Measurements from ENCODE around the gene DHRS1.
A peak's percentile ranks its signal among the peaks of the same experiment; 100 is the strongest.

The DHRS1 gene

GRCh38 chr14:24299255-24300191 lies at the start of gene DHRS1, which contains the start of gene NOP9:
TSS of gene DHRS1 (minus strand) at chr14:24299780. CDS start at chr14:24299106, 674 bp downstream.
TSS of gene NOP9 (plus strand) at chr14:24299850. CDS start at chr14:24299955, 105 bp downstream.
- H3K4me3 ChIP-seq (ENCODE audit: low read depth, low read length): peak within 1 kb of the TSS; percentile 98
- DNase-seq (ENCODE audit: low read depth): peak; percentile 73
- in situ Hi-C loops (cut with HindIII; ENCODE audit: low sequenced_read_pairs): no loop called here
- TF ChIP-seq, protein P1, sequence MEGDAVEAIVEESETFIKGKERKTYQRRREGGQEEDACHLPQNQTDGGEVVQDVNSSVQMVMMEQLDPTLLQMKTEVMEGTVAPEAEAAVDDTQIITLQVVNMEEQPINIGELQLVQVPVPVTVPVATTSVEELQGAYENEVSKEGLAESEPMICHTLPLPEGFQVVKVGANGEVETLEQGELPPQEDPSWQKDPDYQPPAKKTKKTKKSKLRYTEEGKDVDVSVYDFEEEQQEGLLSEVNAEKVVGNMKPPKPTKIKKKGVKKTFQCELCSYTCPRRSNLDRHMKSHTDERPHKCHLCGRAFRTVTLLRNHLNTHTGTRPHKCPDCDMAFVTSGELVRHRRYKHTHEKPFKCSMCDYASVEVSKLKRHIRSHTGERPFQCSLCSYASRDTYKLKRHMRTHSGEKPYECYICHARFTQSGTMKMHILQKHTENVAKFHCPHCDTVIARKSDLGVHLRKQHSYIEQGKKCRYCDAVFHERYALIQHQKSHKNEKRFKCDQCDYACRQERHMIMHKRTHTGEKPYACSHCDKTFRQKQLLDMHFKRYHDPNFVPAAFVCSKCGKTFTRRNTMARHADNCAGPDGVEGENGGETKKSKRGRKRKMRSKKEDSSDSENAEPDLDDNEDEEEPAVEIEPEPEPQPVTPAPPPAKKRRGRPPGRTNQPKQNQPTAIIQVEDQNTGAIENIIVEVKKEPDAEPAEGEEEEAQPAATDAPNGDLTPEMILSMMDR (IDR thresholded peaks at IDR 0.05; ENCODE audit: low read depth, low read length, missing control alignments): no peak

DNA sequence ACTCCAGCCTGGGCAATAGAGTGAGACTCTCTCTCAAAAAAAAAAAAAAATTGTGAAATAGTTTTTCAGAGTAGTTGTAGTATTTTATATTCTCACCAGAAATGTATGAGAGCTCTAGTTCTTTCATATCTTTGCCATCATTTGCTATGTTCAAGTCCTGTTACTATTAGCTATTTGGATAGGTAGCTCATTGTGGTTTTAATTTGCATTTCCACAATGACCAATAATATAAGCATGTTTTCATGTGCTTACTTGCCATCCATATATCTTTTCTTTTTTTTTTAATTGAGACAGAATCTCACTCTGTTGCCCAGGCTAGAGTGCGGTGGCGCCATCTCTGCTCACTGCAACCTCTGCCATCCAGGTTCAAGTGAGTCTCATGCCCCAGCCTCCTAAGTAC lies 48.6 kb upstream of the DHRS1 start:
- no peak for DNase-seq (ENCODE audit: low read depth)
- in situ Hi-C loops (cut with HindIII; ENCODE audit: low sequenced_read_pairs): no loop called here
- H3K4me3 ChIP-seq (ENCODE audit: low read depth, low read length): no peak overlapping the region
- TF ChIP-seq, protein P1 (IDR thresholded peaks at IDR 0.05; ENCODE audit: low read depth, low read length, missing control alignments): no peak

- TF ChIP-seq, protein P1 (IDR thresholded peaks at IDR 0.05; ENCODE audit: low read depth, low read length, missing control alignments): no peak
- no peak overlapping the region for H3K4me3 ChIP-seq (ENCODE audit: low read depth, low read length)
- in situ Hi-C loops (cut with HindIII; ENCODE audit: low sequenced_read_pairs): no loop called here
- no peak for DNase-seq (ENCODE audit: low read depth)
These were observed 47.6 kb upstream of the DHRS1 start for GRCh38 chr14:24347134-24347533.

DNA sequence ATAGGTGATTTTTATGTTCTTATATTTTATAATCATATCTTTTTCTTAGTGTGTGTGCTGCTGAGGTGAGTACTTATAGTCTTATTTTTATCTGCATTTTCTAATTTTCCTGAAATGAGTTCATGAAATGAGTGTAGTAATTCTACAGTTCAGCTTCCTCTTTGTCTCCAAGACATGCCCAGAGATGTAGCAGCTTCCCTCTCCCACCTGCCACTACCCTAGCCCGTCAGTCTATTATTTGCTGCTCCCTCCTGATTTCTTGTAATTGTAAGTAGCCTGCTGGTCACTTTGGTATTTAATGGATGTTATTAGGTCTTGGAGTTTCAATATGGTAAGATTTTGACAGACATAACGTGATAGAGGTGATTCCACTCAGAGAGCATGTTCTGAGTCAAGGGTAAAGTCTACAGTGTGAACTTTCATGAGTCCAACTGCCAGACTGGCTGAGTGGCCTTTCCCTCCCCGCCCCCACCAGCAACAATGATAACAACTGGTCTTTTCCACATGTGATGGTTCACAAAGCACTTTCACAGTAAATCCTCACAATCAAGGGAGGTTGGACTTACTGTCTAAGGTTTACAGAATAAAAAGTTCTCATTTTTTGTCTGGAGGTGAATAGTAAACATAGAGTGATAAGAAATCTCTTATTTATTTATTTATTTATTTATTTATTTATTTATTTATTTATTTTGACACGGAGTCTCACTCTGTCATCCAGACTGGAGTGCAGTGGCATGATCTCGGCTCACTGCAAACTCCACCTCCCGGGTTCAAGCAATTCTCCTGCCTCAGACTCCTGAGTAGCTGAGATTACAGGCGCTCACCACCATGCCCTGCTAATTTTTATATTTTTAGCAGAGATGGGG lies 44.4 kb upstream of the DHRS1 start:
- no peak overlapping the region for H3K4me3 ChIP-seq (ENCODE audit: low read depth, low read length)
- no peak for DNase-seq (ENCODE audit: low read depth)
- in situ Hi-C loops (cut with HindIII; ENCODE audit: low sequenced_read_pairs): no loop called here
- TF ChIP-seq, protein P1 (IDR thresholded peaks at IDR 0.05; ENCODE audit: low read depth, low read length, missing control alignments): no peak

- in situ Hi-C loops (cut with HindIII; ENCODE audit: low sequenced_read_pairs): no loop called here
- no peak overlapping the region for H3K4me3 ChIP-seq (ENCODE audit: low read depth, low read length)
- no peak for DNase-seq (ENCODE audit: low read depth)
- TF ChIP-seq, protein P1 (IDR thresholded peaks at IDR 0.05; ENCODE audit: low read depth, low read length, missing control alignments): no peak
These were observed 43.3 kb upstream of the DHRS1 start for GRCh38 chr14:24342889-24343288.

GRCh38 chr14:24340606-24341005 lies 41.0 kb upstream of the DHRS1 start:
- TF ChIP-seq, protein P1 (IDR thresholded peaks at IDR 0.05; ENCODE audit: low read depth, low read length, missing control alignments): no peak
- no peak for DNase-seq (ENCODE audit: low read depth)
- H3K4me3 ChIP-seq (ENCODE audit: low read depth, low read length): no peak overlapping the region
- in situ Hi-C loops (cut with HindIII; ENCODE audit: low sequenced_read_pairs): no loop called here
